CD4-positive, alpha-beta T cell treated with Interferon alpha-2 for 1 hour (primary cell): ENCODE measurements around the gene SPRR2G.
"Not testable (repeated sequence)": the region's sequence is repeated elsewhere in the genome, so short reads cannot be mapped to it uniquely, and the experiment has no call there.

Experiments
- DNase-seq, 2 donors: peaks; one replicate each; pipeline ENCODE4 v3.0.0-alpha.2; 2020 to 2022

The SPRR2G gene

GRCh38 chr1:153112454-153112853 lies 38.2 kb downstream of the SPRR2G start:
- not testable (repeated sequence) for DNase-seq

GRCh38 chr1:153100245-153100644 lies 50.4 kb downstream of the SPRR2G start:
- no peak for DNase-seq
